GM19239 (cell line): Measurements from ENCODE around the gene AATK.

ENCODE experiments used
- DNase-seq: peaks from one replicate; pipeline ENCODE4 v3.0.0; 2011; ENCODE audit warnings: low spot score; ENCODE audit not compliant: insufficient read length
- FAIRE-seq: peaks from 2 replicates; lab custom pipeline; 2011; peaks lifted over from hg19 to GRCh38; lab: Jason Lieb, UNC

Gene AATK

GRCh38 chr17:81102352-81102751 lies 63.7 kb downstream of the AATK start:
- FAIRE-seq (no peak), DNase-seq (no peak)

- peak; percentile 100 for DNase-seq
- peak; percentile 89 for FAIRE-seq
Observed at GRCh38 chr17:81101614-81102306, 64.3 kb downstream of the AATK start.

GRCh38 chr17:81100668-81101067 lies 65.4 kb downstream of the AATK start:
- DNase-seq (no peak), FAIRE-seq (no peak)

- DNase-seq (no peak), FAIRE-seq (no peak)
Observed at GRCh38 chr17:81099888-81100287, 66.1 kb downstream of the AATK start.

- DNase-seq (no peak), FAIRE-seq (no peak)
Observed at GRCh38 chr17:81097943-81098308, 68.1 kb downstream of the AATK start.

- no peak for FAIRE-seq
Observed at GRCh38 chr17:81097134-81097942, 68.7 kb downstream of the AATK start.

GRCh38 chr17:81096741-81097133 lies 69.3 kb downstream of the AATK start:
- FAIRE-seq (no peak), DNase-seq (no peak)

More at GRCh38 chr17:81097134-81097942, 68.7 kb downstream of the AATK start:
- no peak for DNase-seq

- DNase-seq (no peak), FAIRE-seq (no peak)
Observed at GRCh38 chr17:81095383-81095762, 70.6 kb downstream of the AATK start.

GRCh38 chr17:81094509-81095382 lies 71.3 kb downstream of the AATK start:
- DNase-seq = no peak
- no peak for FAIRE-seq

- FAIRE-seq (no peak), DNase-seq (no peak)
Observed at GRCh38 chr17:81093619-81094508, 72.2 kb downstream of the AATK start.

- FAIRE-seq = no peak
- no peak for DNase-seq
Observed at GRCh38 chr17:81092518-81093095, 73.4 kb downstream of the AATK start.

- FAIRE-seq = no peak
Observed at GRCh38 chr17:81091774-81092517, 74.1 kb downstream of the AATK start.

GRCh38 chr17:81091154-81091553 lies 74.9 kb downstream of the AATK start:
- no peak for DNase-seq
- no peak for FAIRE-seq

More at GRCh38 chr17:81091774-81092517, 74.1 kb downstream of the AATK start:
- no peak for DNase-seq

GRCh38 chr17:81090361-81091136 lies 75.5 kb downstream of the AATK start:
- FAIRE-seq = no peak

GRCh38 chr17:81086789-81087551 lies 79.1 kb downstream of the AATK start:
- DNase-seq (no peak), FAIRE-seq (no peak)

More at GRCh38 chr17:81090361-81091136, 75.5 kb downstream of the AATK start:
- DNase-seq = no peak

GRCh38 chr17:81085420-81085911 lies 80.6 kb downstream of the AATK start:
- DNase-seq (no peak), FAIRE-seq (no peak)
